ENCODE data around the gene IQGAP1. TPM values are rescaled to one million over a fixed set of nuclear protein-coding genes. Genes with fewer than 3 reads are reported as not detected.

The IQGAP1 gene
- total RNA-seq, 6 experiments from 2014 or later = 172 to 201 (median 185) TPM

DNA sequence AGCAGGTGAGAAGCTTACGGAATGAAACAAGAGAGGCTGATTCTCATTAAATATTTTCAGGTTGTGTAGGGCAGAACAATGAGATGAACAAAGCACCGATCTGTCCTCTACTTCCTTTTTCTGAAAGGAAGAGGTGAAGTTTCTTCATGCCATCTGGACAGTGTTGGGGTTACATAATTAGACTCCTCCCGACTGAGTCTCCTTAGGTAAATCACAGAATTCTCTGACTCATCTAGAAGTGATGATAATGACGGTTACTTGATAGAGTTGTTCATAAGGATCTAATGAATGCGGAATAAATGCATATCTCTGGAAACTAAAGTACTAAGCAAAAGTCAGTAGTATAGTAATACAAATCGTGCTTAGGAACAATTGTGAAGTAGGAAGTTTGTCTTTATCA, 162.9 kb downstream of the IQGAP1 start:
- peak overlapping the region; percentile 100; the same call in 1 of the 2 replicates for H3K27ac Mint-ChIP-seq
- DNase-seq = no peak
- H3K27me3 Mint-ChIP-seq (ENCODE audit: insufficient read depth) = no peaks in the 10 kb centered on the region
- H3K4me3 Mint-ChIP-seq = no peak overlapping the region
- peaks cover 47% of the 10 kb centered on the region for H3K4me1 Mint-ChIP-seq (ENCODE audit: low read depth)
- H3K36me3 Mint-ChIP-seq (ENCODE audit: low read depth) = peaks cover 18% of the 10 kb centered on the region
- no peaks in the 10 kb centered on the region for H3K9me3 Mint-ChIP-seq
- TF ChIP-seq, protein P1, sequence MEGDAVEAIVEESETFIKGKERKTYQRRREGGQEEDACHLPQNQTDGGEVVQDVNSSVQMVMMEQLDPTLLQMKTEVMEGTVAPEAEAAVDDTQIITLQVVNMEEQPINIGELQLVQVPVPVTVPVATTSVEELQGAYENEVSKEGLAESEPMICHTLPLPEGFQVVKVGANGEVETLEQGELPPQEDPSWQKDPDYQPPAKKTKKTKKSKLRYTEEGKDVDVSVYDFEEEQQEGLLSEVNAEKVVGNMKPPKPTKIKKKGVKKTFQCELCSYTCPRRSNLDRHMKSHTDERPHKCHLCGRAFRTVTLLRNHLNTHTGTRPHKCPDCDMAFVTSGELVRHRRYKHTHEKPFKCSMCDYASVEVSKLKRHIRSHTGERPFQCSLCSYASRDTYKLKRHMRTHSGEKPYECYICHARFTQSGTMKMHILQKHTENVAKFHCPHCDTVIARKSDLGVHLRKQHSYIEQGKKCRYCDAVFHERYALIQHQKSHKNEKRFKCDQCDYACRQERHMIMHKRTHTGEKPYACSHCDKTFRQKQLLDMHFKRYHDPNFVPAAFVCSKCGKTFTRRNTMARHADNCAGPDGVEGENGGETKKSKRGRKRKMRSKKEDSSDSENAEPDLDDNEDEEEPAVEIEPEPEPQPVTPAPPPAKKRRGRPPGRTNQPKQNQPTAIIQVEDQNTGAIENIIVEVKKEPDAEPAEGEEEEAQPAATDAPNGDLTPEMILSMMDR (IDR thresholded peaks at IDR 0.05) = no peak

Other genes with a start within 250 kb of the IQGAP1 start
- 1 to 10 TPM; 5.6 to 7.7 (median 7.2) TPM for gene SEMA4B, start 186.9 kb upstream of the IQGAP1 start, total RNA-seq (2021; fragmentation: NEBNext Ultra II Directional; extraction: Animal tissue kit (Norgen Biotek cat#: 25700))
- 10 to 100 TPM; 73.5 to 82.2 (median 76.9) TPM for gene CIB1, start 154.3 kb upstream of the IQGAP1 start, total RNA-seq (2021; fragmentation: NEBNext Ultra II Directional; extraction: Animal tissue kit (Norgen Biotek cat#: 25700))
- 1 to 10 TPM; 4.5 to 6.3 (median 5.2) TPM for gene GDPGP1, start 154.0 kb upstream of the IQGAP1 start, total RNA-seq (2021; fragmentation: NEBNext Ultra II Directional; extraction: Animal tissue kit (Norgen Biotek cat#: 25700))
- gene TTLL13, start 138.7 kb upstream of the IQGAP1 start, total RNA-seq (2021; fragmentation: NEBNext Ultra II Directional; extraction: Animal tissue kit (Norgen Biotek cat#: 25700)) = under 1 TPM in 2 of 6 experiments, not detected in 4; 0.07 to 0.14 TPM
- gene NGRN, start 122.6 kb upstream of the IQGAP1 start, total RNA-seq (2021; fragmentation: NEBNext Ultra II Directional; extraction: Animal tissue kit (Norgen Biotek cat#: 25700)) = 100 to 1,000 TPM in 1 of 6 experiments, 10 to 100 TPM in 5; 81.3 to 105 (median 83.2) TPM
- gene ZNF774, start 36.0 kb upstream of the IQGAP1 start, total RNA-seq (2021; fragmentation: NEBNext Ultra II Directional; extraction: Animal tissue kit (Norgen Biotek cat#: 25700)) = 1 to 10 TPM; 1.3 to 2.3 (median 2.1) TPM
- gene CRTC3, start 141.7 kb downstream of the IQGAP1 start, total RNA-seq (2021; fragmentation: NEBNext Ultra II Directional; extraction: Animal tissue kit (Norgen Biotek cat#: 25700)) = 10 to 100 TPM; 21.5 to 24.3 (median 23.5) TPM